ENCODE results near the gene RASGRP1.

Gene RASGRP1

GRCh38 chr15:38565287-38565670, 665 bp upstream of the RASGRP1 start:
- no peak for DNase-seq (ENCODE audit: low read depth)

GRCh38 chr15:38563723-38564519, 693 bp downstream of the RASGRP1 start:
- peak; percentile 86 for DNase-seq (ENCODE audit: low read depth)

GRCh38 chr15:38562278-38562677, 2.3 kb downstream of the RASGRP1 start:
- DNase-seq (ENCODE audit: low read depth): no peak

GRCh38 chr15:38560456-38560926, 4.1 kb downstream of the RASGRP1 start:
- DNase-seq (ENCODE audit: low read depth): no peak

GRCh38 chr15:38559636-38560307, 4.8 kb downstream of the RASGRP1 start:
- no peak for DNase-seq (ENCODE audit: low read depth)

GRCh38 chr15:38559131-38559530, 5.5 kb downstream of the RASGRP1 start:
- no peak for DNase-seq (ENCODE audit: low read depth)

- no peak for DNase-seq (ENCODE audit: low read depth)
Measured at GRCh38 chr15:38558372-38559059, 6.1 kb downstream of the RASGRP1 start.

- DNase-seq (ENCODE audit: low read depth): no peak
Measured at GRCh38 chr15:38557921-38558320, 6.7 kb downstream of the RASGRP1 start.

- DNase-seq (ENCODE audit: low read depth): no peak
Measured at GRCh38 chr15:38555686-38556334, 8.8 kb downstream of the RASGRP1 start.

- no peak for DNase-seq (ENCODE audit: low read depth)
Measured at GRCh38 chr15:38554354-38554753, 10.3 kb downstream of the RASGRP1 start.

- no peak for DNase-seq (ENCODE audit: low read depth)
Measured at GRCh38 chr15:38553071-38553470, 11.5 kb downstream of the RASGRP1 start.

GRCh38 chr15:38551720-38552648, 12.6 kb downstream of the RASGRP1 start:
- no peak for DNase-seq (ENCODE audit: low read depth)

- no peak for DNase-seq (ENCODE audit: low read depth)
Measured at GRCh38 chr15:38549222-38549621, 15.4 kb downstream of the RASGRP1 start.

GRCh38 chr15:38547255-38547997, 17.2 kb downstream of the RASGRP1 start:
- no peak for DNase-seq (ENCODE audit: low read depth)

- no peak for DNase-seq (ENCODE audit: low read depth)
Measured at GRCh38 chr15:38545179-38545578, 19.4 kb downstream of the RASGRP1 start.

GRCh38 chr15:38541026-38541425, 23.6 kb downstream of the RASGRP1 start:
- no peak for DNase-seq (ENCODE audit: low read depth)

- no peak for DNase-seq (ENCODE audit: low read depth)
Measured at GRCh38 chr15:38540510-38540909, 24.1 kb downstream of the RASGRP1 start.

- DNase-seq (ENCODE audit: low read depth): no peak
Measured at GRCh38 chr15:38539008-38539343, 25.6 kb downstream of the RASGRP1 start.

- DNase-seq (ENCODE audit: low read depth): no peak
Measured at GRCh38 chr15:38538328-38539007, 26.1 kb downstream of the RASGRP1 start.

GRCh38 chr15:38536201-38536676, 28.4 kb downstream of the RASGRP1 start:
- no peak for DNase-seq (ENCODE audit: low read depth)

All from stimulated activated CD8-positive, alpha-beta memory T cell treated with anti-CD3 and anti-CD28 coated beads, Interleukin-15, amount 100 ng/mL, for 24 hours (primary cell).